GM12801 (cell line): ENCODE results near the gene SPEM2.

Experiments used
- CTCF ChIP-seq: IDR thresholded peaks from one replicate; pipeline ENCODE4 v1.5.1; 2011; ENCODE audit warnings: control low read depth; ENCODE audit not compliant: insufficient read length; ENCODE audit errors: extremely low read depth

Gene SPEM2

GRCh38 chr17:7418472-7419152, 6.8 kb upstream of the SPEM2 start:
- TF ChIP-seq CTCF = no peak

- no peak for TF ChIP-seq CTCF
These were observed 5.4 kb upstream of the SPEM2 start, which contains the start of gene SPEM1 for GRCh38 chr17:7419819-7420610. SPEM1 (plus strand) TSS chr17:7420324; CDS start chr17:7420385, 61 bp downstream.

GRCh38 chr17:7421186-7421585, 4.2 kb upstream of the SPEM2 start:
- no peak for TF ChIP-seq CTCF

GRCh38 chr17:7423679-7424078, 1.7 kb upstream of the SPEM2 start:
- no peak for TF ChIP-seq CTCF

- TF ChIP-seq CTCF = no peak
These were observed 340 bp downstream of the SPEM2 start for GRCh38 chr17:7425756-7426155.

GRCh38 chr17:7426203-7426863, 917 bp downstream of the SPEM2 start:
- TF ChIP-seq CTCF = no peak

GRCh38 chr17:7426896-7427489, 1.6 kb downstream of the SPEM2 start:
- TF ChIP-seq CTCF = no peak
